Lower lobe of right lung (tissue), 2 donors: ENCODE results near the gene SPAG8. TPM values are rescaled to one million over a fixed set of nuclear protein-coding genes. Genes with fewer than 3 reads are reported as not detected.

ENCODE experiments used
- ATAC-seq, 2 donors: fragments of 200-7000 bp; cut with Tn5 transposase; one replicate each; pipeline ENCODE4 v1.9.1; 2020 to 2022; ENCODE audit warnings: mild to moderate bottlenecking in 2 of 2, moderate library complexity in 2 of 2
- DNase-seq: peaks from one replicate; pipeline ENCODE4 v3.0.0-alpha.2; 2020
- H3K27ac ChIP-seq: fragments of 200-600 bp; one replicate; pipeline ENCODE4 v1.8.0; 2022
- H3K27me3 ChIP-seq: fragments of 200-600 bp; one replicate; pipeline ENCODE4 v1.8.0; 2022; ENCODE audit warnings: low read depth
- H3K36me3 ChIP-seq: fragments of 200-600 bp; one replicate; pipeline ENCODE4 v1.8.0; 2022; ENCODE audit warnings: mild to moderate bottlenecking
- H3K4me1 ChIP-seq: fragments of 200-600 bp; one replicate; pipeline ENCODE4 v1.8.0; 2022
- H3K4me3 ChIP-seq: fragments of 200-600 bp; one replicate; pipeline ENCODE4 v1.8.0; 2022; ENCODE audit warnings: mild to moderate bottlenecking
- H3K9me3 ChIP-seq: fragments of 200-600 bp; one replicate; pipeline ENCODE4 v1.8.0; 2022
- intact Hi-C: fragments of 100-400 bp; cut with DNase I; formaldehyde crosslinking; loops from one replicate; pipeline ENCODE4 v1.11.0; 2022
- total RNA-seq: library from RNA; stranded (reverse); fragmentation: NEBNext Ultra II Directional; extraction: Animal tissue kit (Norgen Biotek cat#: 25700); gene quantifications from one replicate; pipeline ENCODE4 v1.2.1, GENCODE V29; 2021
- TF ChIP-seq, protein P1 (sequence below): fragments of 200-600 bp; IDR thresholded peaks from one replicate; pipeline ENCODE4 v1.8.0; 2022; ENCODE audit warnings: antibody characterized with exemption, mild to moderate bottlenecking
- donor health status: DM: no; HTN: yes; CAD: no; lungs with severe emphysema.

Gene SPAG8
- total RNA-seq, 1 donor from 2014 or later = 13.3 TPM

GRCh38 chr9:35842020-35842745 lies 30.1 kb upstream of the SPAG8 start:
- TF ChIP-seq, protein P1, sequence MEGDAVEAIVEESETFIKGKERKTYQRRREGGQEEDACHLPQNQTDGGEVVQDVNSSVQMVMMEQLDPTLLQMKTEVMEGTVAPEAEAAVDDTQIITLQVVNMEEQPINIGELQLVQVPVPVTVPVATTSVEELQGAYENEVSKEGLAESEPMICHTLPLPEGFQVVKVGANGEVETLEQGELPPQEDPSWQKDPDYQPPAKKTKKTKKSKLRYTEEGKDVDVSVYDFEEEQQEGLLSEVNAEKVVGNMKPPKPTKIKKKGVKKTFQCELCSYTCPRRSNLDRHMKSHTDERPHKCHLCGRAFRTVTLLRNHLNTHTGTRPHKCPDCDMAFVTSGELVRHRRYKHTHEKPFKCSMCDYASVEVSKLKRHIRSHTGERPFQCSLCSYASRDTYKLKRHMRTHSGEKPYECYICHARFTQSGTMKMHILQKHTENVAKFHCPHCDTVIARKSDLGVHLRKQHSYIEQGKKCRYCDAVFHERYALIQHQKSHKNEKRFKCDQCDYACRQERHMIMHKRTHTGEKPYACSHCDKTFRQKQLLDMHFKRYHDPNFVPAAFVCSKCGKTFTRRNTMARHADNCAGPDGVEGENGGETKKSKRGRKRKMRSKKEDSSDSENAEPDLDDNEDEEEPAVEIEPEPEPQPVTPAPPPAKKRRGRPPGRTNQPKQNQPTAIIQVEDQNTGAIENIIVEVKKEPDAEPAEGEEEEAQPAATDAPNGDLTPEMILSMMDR = no peak
- intact Hi-C loops = no loop called here
- Histone ChIP-seq H3K4me3 (no peak overlapping the region), H3K4me1 (peaks cover 24% of the 10 kb centered on the region), H3K36me3 (no peaks in the 10 kb centered on the region), H3K27ac (no peak overlapping the region), H3K9me3 (no peaks in the 10 kb centered on the region), H3K27me3 (no peaks in the 10 kb centered on the region)
- ATAC-seq (no peak), DNase-seq (no peak)

- no peaks in the 10 kb centered on the region for H3K9me3 ChIP-seq
- TF ChIP-seq, protein P1 = no peak
- no peak overlapping the region for H3K27ac ChIP-seq
- peaks cover 24% of the 10 kb centered on the region for H3K4me1 ChIP-seq
- H3K36me3 ChIP-seq = no peaks in the 10 kb centered on the region
- intact Hi-C loops = no loop called here
- no peak for ATAC-seq
- no peak for DNase-seq
- no peaks in the 10 kb centered on the region for H3K27me3 ChIP-seq
- H3K4me3 ChIP-seq = no peak overlapping the region
Observed at GRCh38 chr9:35841645-35841900, 29.5 kb upstream of the SPAG8 start.

DNA sequence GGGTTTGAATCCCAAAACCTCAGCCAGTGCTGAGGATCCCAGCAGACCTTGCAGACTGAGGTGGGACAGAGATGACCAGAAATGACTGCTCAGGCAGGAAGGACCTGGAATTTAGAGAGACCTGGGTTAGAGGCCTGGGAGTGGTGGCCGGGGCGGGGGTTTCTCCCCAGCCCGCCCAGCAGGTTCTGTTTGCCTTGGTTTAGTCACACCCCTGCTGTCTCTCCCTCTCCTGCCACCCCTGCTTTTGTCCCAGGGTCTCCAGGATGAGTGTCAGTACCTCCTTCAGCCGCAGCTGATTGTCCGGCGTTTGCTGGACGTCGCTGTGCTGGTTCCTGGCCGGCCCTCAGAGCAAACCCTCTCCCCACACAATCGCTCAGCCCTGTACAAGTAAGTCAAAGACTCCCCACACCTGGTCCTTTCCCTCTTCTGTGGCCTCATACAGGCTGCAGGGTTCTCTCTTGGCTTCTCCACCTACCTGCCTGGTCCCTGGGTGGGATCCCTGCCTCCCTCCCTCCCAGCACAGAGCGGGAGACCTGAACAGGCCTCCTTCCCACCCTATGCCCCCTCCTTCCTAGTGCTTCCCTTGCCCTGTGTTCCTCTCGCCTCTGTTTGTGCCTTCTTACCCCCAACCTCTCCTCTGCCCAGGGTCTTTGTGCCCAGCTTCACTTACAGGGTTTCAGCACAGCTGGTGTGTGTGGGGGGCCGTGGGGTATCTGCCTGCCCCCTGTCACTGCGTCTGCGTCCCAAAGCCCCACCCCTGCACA lies 29.0 kb upstream of the SPAG8 start:
- DNase-seq (no peak), ATAC-seq (no peak)
- no peaks in the 10 kb centered on the region for H3K9me3 ChIP-seq
- H3K36me3 ChIP-seq = no peaks in the 10 kb centered on the region
- no peak overlapping the region for H3K4me3 ChIP-seq
- peaks cover 27% of the 10 kb centered on the region for H3K4me1 ChIP-seq
- H3K27ac ChIP-seq = no peak overlapping the region
- intact Hi-C loops = no loop called here
- no peaks in the 10 kb centered on the region for H3K27me3 ChIP-seq
- TF ChIP-seq, protein P1 = no peak

DNA sequence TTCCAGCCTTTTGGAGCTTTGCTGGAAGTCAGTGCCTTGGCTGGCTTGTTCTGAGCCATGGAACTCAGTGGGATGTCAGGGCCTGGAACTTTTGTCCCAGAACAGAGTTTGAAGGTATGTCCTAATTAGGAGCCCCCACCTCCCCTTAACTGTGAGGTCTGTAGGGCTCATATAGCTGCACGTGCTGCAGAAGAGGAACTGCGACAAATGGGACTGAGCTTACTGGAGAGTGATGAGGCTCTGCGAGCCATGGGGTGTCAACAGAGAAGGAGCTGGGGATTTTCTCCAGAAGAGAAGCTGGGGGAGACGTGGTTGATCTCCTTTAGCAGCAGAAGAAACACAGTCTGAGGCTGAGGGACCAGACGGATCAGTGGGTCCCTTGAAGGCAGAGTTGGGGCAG lies 27.9 kb upstream of the SPAG8 start:
- intact Hi-C loops = no loop called here
- Histone ChIP-seq H3K36me3 (no peaks in the 10 kb centered on the region), H3K4me3 (no peak overlapping the region), H3K27ac (no peak overlapping the region), H3K4me1 (peaks cover 26% of the 10 kb centered on the region), H3K9me3 (no peaks in the 10 kb centered on the region), H3K27me3 (no peaks in the 10 kb centered on the region)
- no peak for DNase-seq
- TF ChIP-seq, protein P1 = no peak
- ATAC-seq = no peak

GRCh38 chr9:35836595-35836994 lies 24.5 kb upstream of the SPAG8 start:
- no peaks in the 10 kb centered on the region for H3K36me3 ChIP-seq
- intact Hi-C loops = no loop called here
- TF ChIP-seq, protein P1 = no peak
- no peak for DNase-seq
- H3K4me3 ChIP-seq = no peak overlapping the region
- no peaks in the 10 kb centered on the region for H3K27me3 ChIP-seq
- no peak for ATAC-seq
- H3K27ac ChIP-seq = no peak overlapping the region
- H3K4me1 ChIP-seq = peaks cover 28% of the 10 kb centered on the region
- H3K9me3 ChIP-seq = no peaks in the 10 kb centered on the region
